Measurements from ENCODE around the gene POLR2E. TPM values are rescaled to one million over a fixed set of nuclear protein-coding genes. Genes with fewer than 3 reads are reported as not detected.

POLR2E gene
- total and polyA plus RNA-seq, 2 donors (not counting 1 experiment from before 2014, with no cell fraction given) = 103 to 121 TPM

DNA sequence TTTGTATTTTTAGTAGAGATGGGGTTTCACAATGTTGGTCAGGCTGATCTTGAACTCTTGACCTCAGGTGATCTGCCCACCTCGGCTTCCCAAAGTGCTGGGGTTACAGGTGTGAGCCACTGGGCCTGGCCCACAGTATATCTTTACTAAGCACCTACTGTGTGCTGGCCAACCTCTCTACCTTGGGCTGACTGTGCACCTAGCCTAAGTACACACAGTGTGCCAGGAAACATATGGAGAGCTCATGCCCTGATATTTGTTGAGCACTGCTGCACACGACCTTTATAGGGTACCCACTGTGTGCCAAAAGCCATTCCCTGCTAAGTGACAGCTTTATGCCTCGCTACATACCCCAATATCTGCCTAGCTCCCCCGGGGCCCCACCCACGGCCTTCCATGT, 34.5 kb downstream of the POLR2E start:
- Mint-ChIP-seq H3K4me1 (peaks cover 32% of the 10 kb centered on the region), H3K27me3 (no peaks in the 10 kb centered on the region), H3K9me3 (ENCODE audit: insufficient read depth) (no peaks in the 10 kb centered on the region), H3K4me3 (no peak overlapping the region), H3K27ac (no peak overlapping the region)
- Histone ChIP-seq H3K9ac (ENCODE audit: low read length) (no peak overlapping the region), H3K36me3 (replicated peaks in 1 of 2; ENCODE audit: control extremely low read depth in 1 of 2, control insufficient read depth in 1 of 2, extremely low read depth in 1 of 2, insufficient read depth in 2 of 2, low read length in 1 of 2) (peaks cover 6 to 47% of the 10 kb centered on the region in 2 experiments), H3K79me2 (ENCODE audit: control insufficient read depth, insufficient read depth, low read length) (peaks cover 7% of the 10 kb centered on the region), H2AFZ (ENCODE audit: insufficient read depth, low read depth, low read length, poor library complexity, severe bottlenecking) (no peak overlapping the region), H3K27ac (ENCODE audit: low read length in 2 of 2) (no peak overlapping the region), H3K4me3 (ENCODE audit: control extremely low read depth in 1 of 5, extremely low read depth in 1 of 5, insufficient read depth in 1 of 5, low read depth in 2 of 5, low read length in 4 of 5) (no peak overlapping the region), H3K27me3 (replicated peaks in 1 of 4; ENCODE audit: control extremely low read depth in 1 of 4, control insufficient read depth in 3 of 4, insufficient read depth in 4 of 4, low read length in 3 of 4) (no peaks in the 10 kb centered on the region), H3K4me2 (replicated peaks; ENCODE audit: low read depth, low read length, poor library complexity, severe bottlenecking) (no peak overlapping the region), H4K20me1 (ENCODE audit: control insufficient read depth, insufficient read depth, low read length, poor library complexity, severe bottlenecking) (peaks cover 18% of the 10 kb centered on the region), H3K9me3 (ENCODE audit: control extremely low read depth in 1 of 3, control insufficient read depth in 2 of 3, insufficient read depth in 1 of 3, low read length in 2 of 3) (peaks cover 1 to 69% (median 28%) of the 10 kb centered on the region in 3 donors), H3K4me1 (ENCODE audit: control insufficient read depth in 2 of 2, insufficient read depth in 2 of 2, low read length in 2 of 2) (peaks cover 14 to 44% of the 10 kb centered on the region in 2 donors)
- TF ChIP-seq, protein P1, sequence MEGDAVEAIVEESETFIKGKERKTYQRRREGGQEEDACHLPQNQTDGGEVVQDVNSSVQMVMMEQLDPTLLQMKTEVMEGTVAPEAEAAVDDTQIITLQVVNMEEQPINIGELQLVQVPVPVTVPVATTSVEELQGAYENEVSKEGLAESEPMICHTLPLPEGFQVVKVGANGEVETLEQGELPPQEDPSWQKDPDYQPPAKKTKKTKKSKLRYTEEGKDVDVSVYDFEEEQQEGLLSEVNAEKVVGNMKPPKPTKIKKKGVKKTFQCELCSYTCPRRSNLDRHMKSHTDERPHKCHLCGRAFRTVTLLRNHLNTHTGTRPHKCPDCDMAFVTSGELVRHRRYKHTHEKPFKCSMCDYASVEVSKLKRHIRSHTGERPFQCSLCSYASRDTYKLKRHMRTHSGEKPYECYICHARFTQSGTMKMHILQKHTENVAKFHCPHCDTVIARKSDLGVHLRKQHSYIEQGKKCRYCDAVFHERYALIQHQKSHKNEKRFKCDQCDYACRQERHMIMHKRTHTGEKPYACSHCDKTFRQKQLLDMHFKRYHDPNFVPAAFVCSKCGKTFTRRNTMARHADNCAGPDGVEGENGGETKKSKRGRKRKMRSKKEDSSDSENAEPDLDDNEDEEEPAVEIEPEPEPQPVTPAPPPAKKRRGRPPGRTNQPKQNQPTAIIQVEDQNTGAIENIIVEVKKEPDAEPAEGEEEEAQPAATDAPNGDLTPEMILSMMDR (IDR thresholded peaks at IDR 0.05) = no peak
- no peak for TF ChIP-seq EZH2 (IDR thresholded peaks at IDR 0.05; ENCODE audit: borderline replicate concordance, insufficient read depth, low read depth, low read length, poor library complexity, severe bottlenecking)
- 92% methylated on average over 5 of the region's 5 CpGs for WGBS (ENCODE audit: insufficient coverage)
- intact Hi-C loops (cut with micrococcal nuclease) = loop anchor here (10.0 kb wide), 1 partner anchor 136 kb away; the partner anchor contains the start of gene ARID3A
- DNase-seq (no peak), ATAC-seq (ENCODE audit: low read depth) (no peak)
- ChIA-PET POLR2A (interaction anchor here (0.6 to 1.2 kb wide), 4 partner anchors 13 to 43 kb away, joined by 3 to 5 read pairs (median 4); partner anchors contain the start of gene GPX4), CTCF (interaction anchor here (0.6 kb wide), 1 partner anchor 18 kb away, joined by 3 read pairs; no protein-coding TSS in a partner anchor)

DNA sequence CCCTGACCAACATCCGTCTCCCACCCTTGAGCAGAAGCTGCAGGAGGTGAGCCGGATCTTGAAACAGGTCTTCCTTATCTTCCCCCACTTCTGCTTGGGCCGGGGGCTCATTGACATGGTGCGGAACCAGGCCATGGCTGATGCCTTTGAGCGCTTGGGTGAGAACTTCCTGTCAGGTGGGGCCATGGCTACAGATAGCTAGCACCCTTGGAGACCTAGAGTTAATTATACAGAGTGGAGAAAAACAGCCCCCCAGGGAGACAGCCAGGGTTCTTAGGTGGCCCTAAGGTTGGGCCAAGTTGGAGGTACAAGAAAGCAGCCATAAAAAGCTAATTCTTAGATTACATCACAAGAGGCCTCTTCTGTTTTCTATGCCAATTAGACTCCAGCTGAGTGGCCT, 37.1 kb downstream of the POLR2E start:
- H3K4me2 ChIP-seq (replicated peaks; ENCODE audit: low read depth, low read length, poor library complexity, severe bottlenecking) = no peak overlapping the region
- ChIA-PET CTCF (interaction anchor here (0.5 to 2.3 kb wide), 12 partner anchors 9 to 202 kb away, joined by 3 to 22 read pairs (median 4); partner anchors contain the start of gene ARHGAP45), POLR2A (interaction anchor here (0.6 to 2.5 kb wide), 6 partner anchors 9 to 540 kb away, joined by 3 to 8 read pairs (median 5); partner anchors contain the start of genes ABCA7 and ARHGAP45)
- no peaks in the 10 kb centered on the region for H3K79me2 ChIP-seq (ENCODE audit: control insufficient read depth, insufficient read depth, low read length)
- H3K27me3 ChIP-seq (replicated peaks in 1 of 4; ENCODE audit: control extremely low read depth in 1 of 4, control insufficient read depth in 3 of 4, insufficient read depth in 4 of 4, low read length in 3 of 4) = no peaks in the 10 kb centered on the region
- Mint-ChIP-seq H3K4me1 (peaks cover 15% of the 10 kb centered on the region), H3K27ac (peak overlapping the region; percentile 84), H3K27me3 (no peaks in the 10 kb centered on the region), H3K9me3 (ENCODE audit: insufficient read depth) (no peaks in the 10 kb centered on the region), H3K4me3 (no peak overlapping the region)
- intact Hi-C loops (cut with micrococcal nuclease) = loop anchor here (5.0 kb wide), 1 partner anchor 134 kb away; no protein-coding TSS in a partner anchor
- no peak overlapping the region for H3K4me3 ChIP-seq (ENCODE audit: control extremely low read depth in 1 of 5, extremely low read depth in 1 of 5, insufficient read depth in 1 of 5, low read depth in 2 of 5, low read length in 4 of 5)
- WGBS (ENCODE audit: insufficient coverage) = 69% methylated on average over 5 of the region's 5 CpGs
- H3K9ac ChIP-seq (ENCODE audit: low read length) = no peak overlapping the region
- H3K36me3 ChIP-seq (replicated peaks in 1 of 2; ENCODE audit: control extremely low read depth in 1 of 2, control insufficient read depth in 1 of 2, extremely low read depth in 1 of 2, insufficient read depth in 2 of 2, low read length in 1 of 2) = peaks cover 6 to 71% of the 10 kb centered on the region in 2 experiments
- H4K20me1 ChIP-seq (ENCODE audit: control insufficient read depth, insufficient read depth, low read length, poor library complexity, severe bottlenecking) = no peaks in the 10 kb centered on the region
- H3K9me3 ChIP-seq (ENCODE audit: control extremely low read depth in 1 of 3, control insufficient read depth in 2 of 3, insufficient read depth in 1 of 3, low read length in 2 of 3) = peaks cover 1 to 75% (median 29%) of the 10 kb centered on the region in 3 donors
- no peak overlapping the region for H2AFZ ChIP-seq (ENCODE audit: insufficient read depth, low read depth, low read length, poor library complexity, severe bottlenecking)
- no peak for DNase-seq
- no peak overlapping the region for H3K27ac ChIP-seq (ENCODE audit: low read length in 2 of 2)
- no peak for ATAC-seq (ENCODE audit: low read depth)
- TF ChIP-seq, protein P1 (IDR thresholded peaks at IDR 0.05) = no peak
- no peak for TF ChIP-seq EZH2 (IDR thresholded peaks at IDR 0.05; ENCODE audit: borderline replicate concordance, insufficient read depth, low read depth, low read length, poor library complexity, severe bottlenecking)
- peaks cover 0 to 21% of the 10 kb centered on the region in 2 donors for H3K4me1 ChIP-seq (ENCODE audit: control insufficient read depth in 2 of 2, insufficient read depth in 2 of 2, low read length in 2 of 2)

Measured in B cell (primary cell).